Measurements from ENCODE around the gene BTBD16. TPM values are rescaled to one million over a fixed set of nuclear protein-coding genes. Genes with fewer than 3 reads are reported as not detected.

Gene BTBD16
- total RNA-seq, 1 donor, result not detected

- no peaks in the 10 kb centered on the region for H3K9me3 ChIP-seq (ENCODE audit: low read depth, low read length)
- no peak overlapping the region for H3K4me3 ChIP-seq (ENCODE audit: low read length)
- H3K27me3 ChIP-seq (ENCODE audit: insufficient read depth, low read length), result no peaks in the 10 kb centered on the region
- no peaks in the 10 kb centered on the region for H3K4me1 ChIP-seq (ENCODE audit: insufficient read depth, low read length)
Measured at GRCh38 chr10:122303271-122304053, 32.4 kb downstream of the BTBD16 start.

- H3K27me3 ChIP-seq (ENCODE audit: insufficient read depth, low read length), result no peaks in the 10 kb centered on the region
- no peak overlapping the region for H3K4me3 ChIP-seq (ENCODE audit: low read length)
- H3K9me3 ChIP-seq (ENCODE audit: low read depth, low read length), result no peaks in the 10 kb centered on the region
- no peaks in the 10 kb centered on the region for H3K4me1 ChIP-seq (ENCODE audit: insufficient read depth, low read length)
Measured at GRCh38 chr10:122304054-122304579, 33.0 kb downstream of the BTBD16 start.

GRCh38 chr10:122306282-122306681 is 35.2 kb downstream of the BTBD16 start:
- Histone ChIP-seq H3K4me1 (ENCODE audit: insufficient read depth, low read length) (no peaks in the 10 kb centered on the region), H3K27me3 (ENCODE audit: insufficient read depth, low read length) (peaks cover 2% of the 10 kb centered on the region), H3K4me3 (ENCODE audit: low read length) (no peak overlapping the region), H3K9me3 (ENCODE audit: low read depth, low read length) (no peaks in the 10 kb centered on the region)

DNA sequence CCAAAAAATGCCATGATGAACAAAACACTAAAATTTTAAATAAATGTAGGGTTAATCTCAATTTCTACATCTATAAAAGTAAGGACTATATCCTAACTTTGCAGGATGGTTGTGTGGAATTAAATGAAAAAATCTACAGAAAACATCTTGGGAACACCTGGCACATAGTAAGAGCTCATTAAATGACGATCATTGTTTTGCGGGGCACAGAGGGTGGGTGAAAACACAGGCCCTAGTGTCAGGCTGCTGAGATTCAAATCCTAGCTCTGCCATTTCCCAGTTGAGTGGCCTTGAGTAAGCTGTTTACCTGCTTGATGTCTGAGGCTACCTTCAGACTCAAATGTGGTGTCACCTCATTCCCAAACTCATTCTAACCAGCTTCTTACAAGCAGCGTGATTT is 35.6 kb downstream of the BTBD16 start:
- Histone ChIP-seq H3K4me1 (ENCODE audit: insufficient read depth, low read length) (no peaks in the 10 kb centered on the region), H3K4me3 (ENCODE audit: low read length) (no peak overlapping the region), H3K9me3 (ENCODE audit: low read depth, low read length) (no peaks in the 10 kb centered on the region), H3K27me3 (ENCODE audit: insufficient read depth, low read length) (peaks cover 2% of the 10 kb centered on the region)

DNA sequence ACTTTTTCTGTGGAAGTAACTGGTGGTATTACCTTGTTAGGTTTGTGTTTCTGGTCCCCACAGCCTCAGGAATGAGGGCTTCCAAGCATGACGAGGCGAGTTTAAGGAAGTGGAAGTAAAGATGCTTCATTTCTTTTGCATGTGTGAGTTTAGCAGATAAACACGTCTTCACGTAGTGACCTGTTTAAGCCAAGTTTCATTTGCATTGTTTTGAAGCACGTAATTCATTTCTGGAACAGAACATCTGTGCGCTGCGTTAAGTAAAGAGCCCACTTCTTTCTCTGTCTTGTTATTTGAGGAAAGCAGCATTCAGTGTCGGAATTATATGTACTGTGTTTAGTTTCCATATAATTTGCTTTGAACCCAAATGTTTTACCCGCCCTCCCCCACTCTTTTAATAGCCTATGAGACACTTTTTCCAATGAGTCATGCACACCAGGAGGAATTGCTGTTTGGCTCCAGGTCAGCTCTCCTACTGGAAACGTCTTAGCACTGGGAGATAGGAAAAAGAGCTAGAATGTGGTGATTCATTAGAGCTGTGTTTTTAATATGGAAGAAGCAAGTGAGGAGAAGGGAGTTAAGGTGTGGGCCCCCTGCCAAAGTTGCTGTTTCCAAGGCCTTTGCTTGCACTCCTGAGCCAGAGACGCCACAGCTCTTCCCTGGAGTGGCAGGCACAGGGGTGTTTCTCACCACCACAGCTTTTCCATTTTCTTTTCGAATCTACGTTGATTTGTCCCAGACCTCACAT is 36.7 kb downstream of the BTBD16 start:
- Histone ChIP-seq H3K9me3 (ENCODE audit: low read depth, low read length) (no peaks in the 10 kb centered on the region), H3K27me3 (ENCODE audit: insufficient read depth, low read length) (peaks cover 2% of the 10 kb centered on the region), H3K4me3 (ENCODE audit: low read length) (no peak overlapping the region), H3K4me1 (ENCODE audit: insufficient read depth, low read length) (no peaks in the 10 kb centered on the region)

DNA sequence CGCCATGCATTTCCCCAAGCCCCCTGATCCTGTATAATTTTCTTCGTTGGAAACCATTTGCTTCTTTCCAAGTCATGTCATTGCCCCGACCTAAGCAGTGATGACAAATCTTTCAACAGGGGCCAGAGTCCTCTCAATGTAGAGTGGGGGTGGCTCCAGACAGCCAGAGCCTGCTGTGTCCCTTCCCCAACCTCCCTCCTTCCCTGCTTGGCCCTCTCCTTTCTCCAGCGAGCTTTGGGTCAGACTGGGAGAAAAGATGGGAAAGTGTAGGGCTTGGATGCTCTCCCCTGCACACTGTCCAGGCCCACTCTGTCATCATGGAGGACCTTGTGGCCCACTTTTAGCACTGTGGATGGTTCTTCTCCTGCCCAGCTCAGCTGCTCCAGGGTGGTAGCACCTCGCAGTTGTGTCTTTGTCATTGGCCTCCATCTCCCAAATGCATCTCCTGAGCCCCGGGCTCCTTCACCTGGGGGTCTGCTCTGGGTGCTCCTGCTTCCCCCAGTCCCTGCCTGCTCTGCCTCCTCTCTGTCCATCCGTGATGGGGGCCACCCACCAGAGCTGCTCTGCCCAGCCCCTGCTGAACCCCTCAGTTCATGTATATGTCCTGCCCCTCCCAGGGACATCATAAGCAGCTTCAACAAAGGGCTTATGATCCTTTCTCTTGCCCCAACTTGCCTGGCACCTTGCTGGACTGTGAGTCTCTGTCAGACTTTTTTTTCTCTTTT is 37.5 kb downstream of the BTBD16 start:
- H3K27me3 ChIP-seq (ENCODE audit: insufficient read depth, low read length), result peaks cover 2% of the 10 kb centered on the region
- H3K4me1 ChIP-seq (ENCODE audit: insufficient read depth, low read length), result no peaks in the 10 kb centered on the region
- no peak overlapping the region for H3K4me3 ChIP-seq (ENCODE audit: low read length)
- H3K9me3 ChIP-seq (ENCODE audit: low read depth, low read length), result no peaks in the 10 kb centered on the region

GRCh38 chr10:122310311-122311050 is 39.4 kb downstream of the BTBD16 start:
- Histone ChIP-seq H3K9me3 (ENCODE audit: low read depth, low read length) (no peaks in the 10 kb centered on the region), H3K4me1 (ENCODE audit: insufficient read depth, low read length) (no peaks in the 10 kb centered on the region), H3K27me3 (ENCODE audit: insufficient read depth, low read length) (peaks cover 2% of the 10 kb centered on the region), H3K4me3 (ENCODE audit: low read length) (no peak overlapping the region)

DNA sequence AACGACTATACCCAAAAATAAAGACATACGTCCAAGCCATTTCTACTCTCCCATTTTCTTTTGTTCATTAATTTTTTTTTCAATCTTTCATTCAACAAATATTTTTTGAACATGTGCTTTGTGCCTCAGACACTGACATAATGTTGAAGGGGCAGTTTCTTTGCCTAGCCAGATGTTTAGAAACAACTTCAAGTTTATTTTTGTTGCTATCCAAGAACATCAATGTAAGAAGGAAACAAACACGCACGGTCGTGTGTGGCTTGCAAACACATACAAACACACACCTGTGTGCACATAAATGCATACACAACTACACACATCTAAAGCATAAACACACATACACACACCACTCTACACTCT is 39.9 kb downstream of the BTBD16 start:
- no peaks in the 10 kb centered on the region for H3K9me3 ChIP-seq (ENCODE audit: low read depth, low read length)
- no peaks in the 10 kb centered on the region for H3K4me1 ChIP-seq (ENCODE audit: insufficient read depth, low read length)
- no peak overlapping the region for H3K4me3 ChIP-seq (ENCODE audit: low read length)
- H3K27me3 ChIP-seq (ENCODE audit: insufficient read depth, low read length), result peaks cover 2% of the 10 kb centered on the region

DNA sequence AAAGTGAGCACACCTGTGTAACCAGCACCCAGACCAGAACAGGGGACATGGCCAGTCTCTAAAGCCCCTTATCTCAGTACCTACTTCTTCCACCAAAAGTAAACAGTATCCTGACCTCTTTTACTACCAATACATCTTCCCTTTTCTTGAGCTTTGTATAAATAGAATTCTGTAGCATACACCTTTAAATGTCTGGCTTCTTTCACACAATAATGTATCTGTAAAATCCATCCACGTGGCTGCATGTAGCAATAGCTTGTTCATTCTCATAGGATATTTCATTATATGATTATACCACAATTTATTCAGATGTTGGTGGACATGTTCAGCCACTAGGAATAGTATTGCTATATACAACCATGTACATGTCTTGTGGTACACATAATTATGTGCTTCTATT is 40.6 kb downstream of the BTBD16 start:
- Histone ChIP-seq H3K4me3 (ENCODE audit: low read length) (no peak overlapping the region), H3K27me3 (ENCODE audit: insufficient read depth, low read length) (peaks cover 2% of the 10 kb centered on the region), H3K9me3 (ENCODE audit: low read depth, low read length) (no peaks in the 10 kb centered on the region), H3K4me1 (ENCODE audit: insufficient read depth, low read length) (no peaks in the 10 kb centered on the region)

- no peaks in the 10 kb centered on the region for H3K4me1 ChIP-seq (ENCODE audit: insufficient read depth, low read length)
- no peak overlapping the region for H3K4me3 ChIP-seq (ENCODE audit: low read length)
- no peaks in the 10 kb centered on the region for H3K9me3 ChIP-seq (ENCODE audit: low read depth, low read length)
Measured at GRCh38 chr10:122316224-122316884, 45.3 kb downstream of the BTBD16 start.

DNA sequence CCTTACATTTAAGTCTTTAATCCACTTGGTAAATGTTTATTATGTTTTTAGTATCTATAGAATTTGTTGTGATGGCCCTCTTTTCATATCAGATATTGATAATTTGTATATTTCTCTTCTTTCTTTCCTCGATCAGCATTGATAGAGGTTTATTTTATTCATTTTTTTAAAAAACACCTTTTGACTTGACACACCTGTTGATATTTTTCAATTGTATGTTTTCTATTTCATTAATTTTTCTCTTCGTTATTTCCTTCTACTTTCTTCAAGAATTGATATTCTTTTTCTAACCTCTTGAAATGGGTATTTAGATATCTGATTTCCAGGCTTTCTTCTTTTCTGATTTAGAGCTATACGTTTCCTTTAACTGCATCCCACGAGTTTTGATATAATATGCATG is 50.9 kb downstream of the BTBD16 start:
- Histone ChIP-seq H3K4me1 (ENCODE audit: insufficient read depth, low read length) (no peaks in the 10 kb centered on the region), H3K27me3 (ENCODE audit: insufficient read depth, low read length) (peaks cover 10% of the 10 kb centered on the region), H3K4me3 (ENCODE audit: low read length) (no peak overlapping the region), H3K9me3 (ENCODE audit: low read depth, low read length) (no peaks in the 10 kb centered on the region)

More at GRCh38 chr10:122316224-122316884, 45.3 kb downstream of the BTBD16 start:
- H3K27me3 ChIP-seq (ENCODE audit: insufficient read depth, low read length), result peaks cover 8% of the 10 kb centered on the region

DNA sequence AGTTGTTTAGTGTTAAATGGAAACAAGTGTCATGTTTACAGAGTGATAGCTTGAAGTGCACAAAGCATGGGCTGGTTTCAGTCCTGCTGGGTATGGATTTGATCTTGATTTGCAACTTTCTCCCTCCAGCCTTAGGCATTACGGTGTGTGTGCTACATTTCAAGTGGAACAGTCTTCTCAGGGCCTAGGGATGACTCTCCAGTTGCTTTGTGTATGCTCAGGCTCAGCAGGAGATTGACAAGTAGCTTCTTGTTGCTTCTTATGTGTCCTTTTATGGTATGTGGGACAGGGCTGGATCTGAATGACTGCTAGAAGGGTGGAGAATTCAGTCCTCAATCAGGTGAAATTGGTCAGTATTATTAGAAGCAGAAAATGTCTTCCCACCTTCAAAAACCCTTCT is 52.1 kb downstream of the BTBD16 start:
- H3K4me3 ChIP-seq (ENCODE audit: low read length), result no peak overlapping the region
- H3K9me3 ChIP-seq (ENCODE audit: low read depth, low read length), result no peaks in the 10 kb centered on the region
- H3K4me1 ChIP-seq (ENCODE audit: insufficient read depth, low read length), result peaks cover under 1% of the 10 kb centered on the region
- peaks cover 10% of the 10 kb centered on the region for H3K27me3 ChIP-seq (ENCODE audit: insufficient read depth, low read length)

DNA sequence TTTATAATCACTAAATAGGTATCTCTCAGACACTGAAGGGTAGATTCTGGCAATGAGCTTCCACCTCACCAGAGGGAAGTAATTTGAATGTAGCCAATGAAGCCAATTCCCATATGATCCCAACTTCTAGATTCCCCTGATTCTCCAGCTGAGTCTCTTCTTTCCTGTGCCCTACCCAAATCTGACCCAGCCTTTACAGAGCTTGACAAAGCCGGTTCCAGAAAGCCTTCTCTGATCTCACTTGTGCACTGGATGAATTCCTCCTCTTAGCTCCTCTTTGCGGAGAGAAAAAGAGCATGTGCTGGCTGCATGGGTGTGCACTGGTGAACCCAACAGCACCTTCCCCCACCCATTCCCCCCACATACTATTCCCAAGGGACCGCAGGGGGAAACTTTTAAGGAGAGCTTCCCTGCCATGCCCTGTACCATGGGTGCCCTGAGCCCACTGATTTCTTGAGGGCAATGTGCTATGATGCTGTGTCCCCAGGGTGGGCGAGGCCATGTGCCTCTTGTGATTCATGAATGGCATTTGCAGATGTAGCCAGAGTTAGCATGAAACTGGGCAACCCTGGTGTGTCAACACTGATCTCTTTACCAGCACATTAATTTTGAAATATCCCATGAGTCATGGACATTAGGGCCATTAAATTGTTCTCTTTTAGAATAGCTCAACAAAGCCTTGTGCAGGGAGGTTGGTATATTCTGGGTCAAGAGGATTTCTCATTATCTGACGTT is 53.0 kb downstream of the BTBD16 start:
- H3K4me3 ChIP-seq (ENCODE audit: low read length), result no peak overlapping the region
- H3K9me3 ChIP-seq (ENCODE audit: low read depth, low read length), result no peaks in the 10 kb centered on the region
- peaks cover 10% of the 10 kb centered on the region for H3K27me3 ChIP-seq (ENCODE audit: insufficient read depth, low read length)
- H3K4me1 ChIP-seq (ENCODE audit: insufficient read depth, low read length), result peaks cover 4% of the 10 kb centered on the region

DNA sequence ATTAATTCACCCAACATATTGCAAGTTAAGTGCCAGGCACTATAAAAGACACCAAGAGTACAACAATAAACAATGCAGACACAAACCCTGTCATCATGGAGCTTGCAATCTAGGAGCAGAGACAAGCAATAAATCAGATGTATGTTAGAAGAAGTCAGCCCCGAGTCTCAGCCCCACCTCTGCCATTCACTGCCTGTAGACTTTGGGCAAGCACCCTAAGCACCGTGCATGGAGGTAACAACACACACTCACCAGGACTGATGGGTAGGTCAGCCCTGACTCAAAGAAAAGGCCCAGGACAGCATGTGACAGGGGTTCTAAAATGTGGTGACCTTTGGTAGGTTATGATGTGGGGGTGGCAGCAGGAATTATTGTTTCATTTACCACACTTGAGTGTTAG is 54.1 kb downstream of the BTBD16 start:
- Histone ChIP-seq H3K9me3 (ENCODE audit: low read depth, low read length) (no peaks in the 10 kb centered on the region), H3K4me1 (ENCODE audit: insufficient read depth, low read length) (peaks cover 4% of the 10 kb centered on the region), H3K4me3 (ENCODE audit: low read length) (no peak overlapping the region), H3K27me3 (ENCODE audit: insufficient read depth, low read length) (peaks cover 7% of the 10 kb centered on the region)
